ENCODE results near the gene CLHC1.
"Not testable (repeated sequence)": the region's sequence is repeated elsewhere in the genome, so short reads cannot be mapped to it uniquely, and the experiment has no call there.

Gene CLHC1

DNA sequence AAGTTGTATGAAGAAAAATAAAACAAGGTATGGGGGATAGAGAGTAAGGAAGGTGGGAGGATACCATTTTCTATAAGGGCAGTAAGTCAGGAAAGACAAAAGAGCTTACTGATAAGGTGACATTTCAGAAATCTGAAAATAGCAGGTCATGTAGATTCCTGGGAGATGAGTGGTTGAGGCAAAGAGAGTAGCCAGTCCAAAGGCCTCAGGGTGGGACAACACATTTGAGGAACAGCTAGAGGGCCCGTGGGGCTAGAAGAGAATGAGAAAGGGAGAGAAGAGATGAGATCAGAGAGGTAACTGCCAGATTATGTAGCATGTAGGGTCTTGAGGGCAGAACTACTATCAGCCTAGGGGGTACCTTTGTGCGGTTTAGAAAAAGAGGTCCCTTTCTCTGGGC is 2.9 kb downstream of the CLHC1 start:
- TF ChIP-seq, protein P1, sequence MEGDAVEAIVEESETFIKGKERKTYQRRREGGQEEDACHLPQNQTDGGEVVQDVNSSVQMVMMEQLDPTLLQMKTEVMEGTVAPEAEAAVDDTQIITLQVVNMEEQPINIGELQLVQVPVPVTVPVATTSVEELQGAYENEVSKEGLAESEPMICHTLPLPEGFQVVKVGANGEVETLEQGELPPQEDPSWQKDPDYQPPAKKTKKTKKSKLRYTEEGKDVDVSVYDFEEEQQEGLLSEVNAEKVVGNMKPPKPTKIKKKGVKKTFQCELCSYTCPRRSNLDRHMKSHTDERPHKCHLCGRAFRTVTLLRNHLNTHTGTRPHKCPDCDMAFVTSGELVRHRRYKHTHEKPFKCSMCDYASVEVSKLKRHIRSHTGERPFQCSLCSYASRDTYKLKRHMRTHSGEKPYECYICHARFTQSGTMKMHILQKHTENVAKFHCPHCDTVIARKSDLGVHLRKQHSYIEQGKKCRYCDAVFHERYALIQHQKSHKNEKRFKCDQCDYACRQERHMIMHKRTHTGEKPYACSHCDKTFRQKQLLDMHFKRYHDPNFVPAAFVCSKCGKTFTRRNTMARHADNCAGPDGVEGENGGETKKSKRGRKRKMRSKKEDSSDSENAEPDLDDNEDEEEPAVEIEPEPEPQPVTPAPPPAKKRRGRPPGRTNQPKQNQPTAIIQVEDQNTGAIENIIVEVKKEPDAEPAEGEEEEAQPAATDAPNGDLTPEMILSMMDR (IDR thresholded peaks at IDR 0.05; ENCODE audit: insufficient read depth, low read depth, low read length, missing control alignments) = no peak
- DNase-seq (ENCODE audit: low read depth) = no peak
- H3K4me3 ChIP-seq (ENCODE audit: low read length) = no peak overlapping the region

DNA sequence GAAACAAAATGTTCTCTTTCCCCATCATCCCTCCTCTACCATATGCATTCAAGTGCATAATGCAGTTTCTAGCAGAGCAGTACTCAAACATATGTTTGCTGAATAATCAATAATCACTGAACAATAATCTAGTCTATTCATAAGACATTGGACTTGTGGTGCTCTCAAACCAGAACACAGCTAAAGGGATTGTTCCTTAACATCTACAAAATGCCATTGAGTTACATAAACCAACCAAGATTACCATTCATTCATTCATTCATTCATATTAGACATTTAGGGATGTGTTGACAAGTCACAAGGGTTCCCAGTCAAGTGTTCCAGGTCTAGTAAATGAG is 3.9 kb downstream of the CLHC1 start:
- no peak overlapping the region for H3K4me3 ChIP-seq (ENCODE audit: low read length)
- TF ChIP-seq, protein P1 (IDR thresholded peaks at IDR 0.05; ENCODE audit: insufficient read depth, low read depth, low read length, missing control alignments) = no peak
- DNase-seq (ENCODE audit: low read depth) = no peak

DNA sequence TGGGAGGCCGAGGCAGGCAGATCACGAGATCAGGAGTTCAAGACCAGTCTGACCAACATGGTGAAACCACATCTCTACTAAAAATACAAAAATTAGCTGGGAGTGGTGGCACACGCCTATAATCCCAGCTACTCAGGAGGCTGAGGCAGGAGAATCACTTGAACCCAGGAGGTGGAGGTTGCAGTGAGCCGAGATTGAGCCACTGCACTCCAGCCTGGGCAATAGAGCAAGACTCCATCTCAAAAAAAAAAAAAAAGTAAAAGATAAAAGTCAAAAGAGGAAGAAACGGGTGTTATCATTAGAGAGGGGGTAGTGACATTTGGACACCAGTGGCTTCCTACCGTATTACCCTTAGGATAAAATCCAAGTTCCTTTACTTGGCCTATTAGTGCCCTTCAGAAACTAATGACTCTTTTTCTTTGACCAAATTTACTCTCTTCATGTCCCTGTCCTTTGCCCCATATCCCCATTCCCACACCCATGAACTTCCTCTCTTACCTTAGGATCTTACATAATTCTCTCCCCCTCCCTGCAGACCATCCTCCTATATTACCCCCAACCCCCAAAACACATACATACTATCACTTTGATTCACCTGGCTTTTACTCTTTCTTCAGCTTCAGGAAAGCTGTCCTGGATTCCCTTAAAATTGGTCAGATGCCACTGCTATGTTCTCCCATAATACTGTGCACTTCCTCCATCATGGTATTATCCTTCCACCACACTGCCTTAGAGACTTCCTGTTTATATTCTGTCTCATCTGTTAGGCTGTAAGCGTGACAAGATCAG is 4.5 kb downstream of the CLHC1 start:
- not testable (repeated sequence) for DNase-seq (ENCODE audit: low read depth); H3K4me3 ChIP-seq (ENCODE audit: low read length)

GRCh38 chr2:55225481-55226020 is 6.5 kb downstream of the CLHC1 start:
- DNase-seq (ENCODE audit: low read depth) = no peak
- TF ChIP-seq, protein P1 (IDR thresholded peaks at IDR 0.05; ENCODE audit: insufficient read depth, low read depth, low read length, missing control alignments) = no peak
- no peak overlapping the region for H3K4me3 ChIP-seq (ENCODE audit: low read length)

DNA sequence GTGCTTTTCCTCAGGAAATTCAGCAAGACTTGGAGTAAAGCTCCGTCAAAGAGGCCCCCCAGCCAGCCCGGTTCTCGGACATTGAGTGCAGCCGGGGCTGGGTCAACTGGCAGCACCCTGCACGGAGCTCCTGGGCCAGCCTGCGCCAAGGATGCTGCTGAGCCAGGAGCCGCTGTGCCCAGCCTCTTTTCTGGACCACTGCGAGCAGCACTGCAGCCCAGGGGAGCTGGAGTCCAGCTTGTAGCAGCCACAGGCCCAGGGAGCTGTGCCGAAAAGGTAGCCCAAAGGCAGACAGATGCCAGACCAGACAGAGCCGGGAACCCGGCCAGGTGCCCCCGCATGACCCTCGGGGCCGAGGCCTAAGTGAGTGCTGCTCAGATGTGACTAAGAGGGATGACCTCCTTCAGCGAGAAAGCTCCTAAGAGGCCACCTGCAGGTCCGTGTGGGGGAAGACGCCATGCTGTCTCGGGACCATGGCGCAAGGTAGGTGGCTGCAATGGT is 7.3 kb downstream of the CLHC1 start:
- no peak overlapping the region for H3K4me3 ChIP-seq (ENCODE audit: low read length)
- no peak for DNase-seq (ENCODE audit: low read depth)
- TF ChIP-seq, protein P1 (IDR thresholded peaks at IDR 0.05; ENCODE audit: insufficient read depth, low read depth, low read length, missing control alignments) = no peak

- TF ChIP-seq, protein P1 (IDR thresholded peaks at IDR 0.05; ENCODE audit: insufficient read depth, low read depth, low read length, missing control alignments) = no peak
- no peak overlapping the region for H3K4me3 ChIP-seq (ENCODE audit: low read length)
- no peak for DNase-seq (ENCODE audit: low read depth)
Observed at GRCh38 chr2:55223958-55224760, 7.9 kb downstream of the CLHC1 start.

GRCh38 chr2:55213822-55214221 is 18.3 kb downstream of the CLHC1 start:
- H3K4me3 ChIP-seq (ENCODE audit: low read length) = no peak overlapping the region
- no peak for DNase-seq (ENCODE audit: low read depth)
- TF ChIP-seq, protein P1 (IDR thresholded peaks at IDR 0.05; ENCODE audit: insufficient read depth, low read depth, low read length, missing control alignments) = no peak

Data from epithelial cell of esophagus (primary cell).